IPS-18a (cell line): ENCODE measurements around the gene HIVEP3.

Experiments used
- H3K27ac ChIP-seq: one replicate; pipeline ENCODE4 v1.5.1; 2013; ENCODE audit warnings: low read length
- H3K27me3 ChIP-seq: one replicate; pipeline ENCODE4 v1.6.1; 2013; ENCODE audit warnings: mild to moderate bottlenecking, low read length; ENCODE audit not compliant: control insufficient read depth, insufficient read depth
- H3K36me3 ChIP-seq: one replicate; pipeline ENCODE4 v1.6.1; 2013; ENCODE audit warnings: low read depth, low read length; ENCODE audit not compliant: control insufficient read depth
- H3K4me1 ChIP-seq: one replicate; pipeline ENCODE4 v1.6.1; 2013; ENCODE audit warnings: low read depth, low read length; ENCODE audit not compliant: control insufficient read depth
- H3K4me3 ChIP-seq: one replicate; pipeline ENCODE4 v1.5.1; 2013; ENCODE audit warnings: low read length
- H3K9ac ChIP-seq: one replicate; pipeline ENCODE4 v1.6.1; 2013; ENCODE audit warnings: mild to moderate bottlenecking, low read length, moderate library complexity
- H3K9me3 ChIP-seq: one replicate; pipeline ENCODE4 v1.6.1; 2013; ENCODE audit warnings: low read depth, low read length; ENCODE audit not compliant: control insufficient read depth

HIVEP3 gene

GRCh38 chr1:41638086-41639024 is 280.4 kb downstream of the HIVEP3 start:
- Histone ChIP-seq H3K4me1 (no peaks in the 10 kb centered on the region), H3K4me3 (no peak overlapping the region), H3K9ac (no peak overlapping the region), H3K9me3 (no peaks in the 10 kb centered on the region), H3K36me3 (no peaks in the 10 kb centered on the region), H3K27ac (no peak overlapping the region), H3K27me3 (no peaks in the 10 kb centered on the region)

GRCh38 chr1:41637367-41637766 is 281.4 kb downstream of the HIVEP3 start:
- H3K9ac ChIP-seq: no peak overlapping the region
- H3K4me1 ChIP-seq: no peaks in the 10 kb centered on the region
- no peak overlapping the region for H3K27ac ChIP-seq
- no peaks in the 10 kb centered on the region for H3K27me3 ChIP-seq
- no peaks in the 10 kb centered on the region for H3K9me3 ChIP-seq
- no peak overlapping the region for H3K4me3 ChIP-seq
- H3K36me3 ChIP-seq: no peaks in the 10 kb centered on the region

- H3K9me3 ChIP-seq: no peaks in the 10 kb centered on the region
- H3K27ac ChIP-seq: no peak overlapping the region
- no peak overlapping the region for H3K4me3 ChIP-seq
- no peaks in the 10 kb centered on the region for H3K4me1 ChIP-seq
- H3K36me3 ChIP-seq: no peaks in the 10 kb centered on the region
- no peak overlapping the region for H3K9ac ChIP-seq
- no peaks in the 10 kb centered on the region for H3K27me3 ChIP-seq
Observed at GRCh38 chr1:41633764-41634163, 285.0 kb downstream of the HIVEP3 start.

- Histone ChIP-seq H3K9me3 (no peaks in the 10 kb centered on the region), H3K4me3 (no peak overlapping the region), H3K9ac (no peak overlapping the region), H3K27me3 (no peaks in the 10 kb centered on the region), H3K4me1 (no peaks in the 10 kb centered on the region), H3K36me3 (no peaks in the 10 kb centered on the region), H3K27ac (no peak overlapping the region)
Observed at GRCh38 chr1:41632781-41633575, 285.7 kb downstream of the HIVEP3 start.

- Histone ChIP-seq H3K4me3 (no peak overlapping the region), H3K27ac (no peak overlapping the region), H3K36me3 (no peaks in the 10 kb centered on the region), H3K27me3 (no peaks in the 10 kb centered on the region), H3K9me3 (no peaks in the 10 kb centered on the region), H3K9ac (no peak overlapping the region), H3K4me1 (no peaks in the 10 kb centered on the region)
Observed at GRCh38 chr1:41631971-41632370, 286.8 kb downstream of the HIVEP3 start.

GRCh38 chr1:41631154-41631553 is 287.6 kb downstream of the HIVEP3 start:
- Histone ChIP-seq H3K36me3 (no peaks in the 10 kb centered on the region), H3K4me3 (no peak overlapping the region), H3K27ac (no peak overlapping the region), H3K27me3 (no peaks in the 10 kb centered on the region), H3K9me3 (no peaks in the 10 kb centered on the region), H3K4me1 (no peaks in the 10 kb centered on the region), H3K9ac (no peak overlapping the region)

GRCh38 chr1:41629571-41629970 is 289.2 kb downstream of the HIVEP3 start:
- H3K27ac ChIP-seq: no peak overlapping the region
- H3K36me3 ChIP-seq: no peaks in the 10 kb centered on the region
- H3K4me1 ChIP-seq: no peaks in the 10 kb centered on the region

GRCh38 chr1:41629141-41629540 is 289.6 kb downstream of the HIVEP3 start:
- H3K4me1 ChIP-seq: no peaks in the 10 kb centered on the region
- no peaks in the 10 kb centered on the region for H3K36me3 ChIP-seq
- no peaks in the 10 kb centered on the region for H3K27me3 ChIP-seq
- H3K4me3 ChIP-seq: no peak overlapping the region
- no peak overlapping the region for H3K9ac ChIP-seq
- no peaks in the 10 kb centered on the region for H3K9me3 ChIP-seq
- no peak overlapping the region for H3K27ac ChIP-seq

More at GRCh38 chr1:41629571-41629970, 289.2 kb downstream of the HIVEP3 start:
- H3K4me3 ChIP-seq: no peak overlapping the region
- no peaks in the 10 kb centered on the region for H3K27me3 ChIP-seq
- H3K9me3 ChIP-seq: no peaks in the 10 kb centered on the region
- H3K9ac ChIP-seq: no peak overlapping the region

GRCh38 chr1:41627491-41628280 is 291.0 kb downstream of the HIVEP3 start:
- H3K9ac ChIP-seq: no peak overlapping the region
- no peaks in the 10 kb centered on the region for H3K4me1 ChIP-seq
- no peak overlapping the region for H3K4me3 ChIP-seq
- no peak overlapping the region for H3K27ac ChIP-seq
- H3K27me3 ChIP-seq: no peaks in the 10 kb centered on the region
- no peaks in the 10 kb centered on the region for H3K9me3 ChIP-seq
- H3K36me3 ChIP-seq: no peaks in the 10 kb centered on the region

- no peaks in the 10 kb centered on the region for H3K4me1 ChIP-seq
- H3K36me3 ChIP-seq: no peaks in the 10 kb centered on the region
- H3K9ac ChIP-seq: no peak overlapping the region
- no peak overlapping the region for H3K4me3 ChIP-seq
- no peaks in the 10 kb centered on the region for H3K27me3 ChIP-seq
- no peak overlapping the region for H3K27ac ChIP-seq
- no peaks in the 10 kb centered on the region for H3K9me3 ChIP-seq
Observed at GRCh38 chr1:41626616-41627375, 291.9 kb downstream of the HIVEP3 start.
